ENCODE measurements around the gene PLXNC1. TPM values are rescaled to one million over a fixed set of nuclear protein-coding genes. Genes with fewer than 3 reads are reported as not detected.

The PLXNC1 gene
- total and polyA plus RNA-seq, 8 donors = 0.40 to 16.5 (median 2.6) TPM

DNA sequence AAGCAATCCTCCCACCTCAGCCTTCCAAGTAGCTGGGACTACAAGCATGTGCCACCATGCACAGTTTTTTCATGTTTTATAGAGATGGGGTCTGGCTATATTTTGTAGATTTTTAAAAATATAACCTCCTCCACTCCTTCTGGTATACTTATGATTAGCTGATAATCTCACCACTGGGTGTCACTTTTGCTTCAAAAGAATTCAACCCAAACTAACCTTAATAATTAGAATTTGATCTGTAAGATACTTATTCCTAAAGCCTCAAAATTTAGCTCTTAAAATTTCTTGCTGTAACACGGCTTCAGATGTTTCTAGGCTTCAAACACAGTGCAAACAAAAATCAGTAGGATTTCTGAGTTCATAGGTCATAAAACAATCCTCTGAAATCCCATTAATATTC is 181.0 kb downstream of the PLXNC1 start:
- 83 to 96% (median 87%) methylated on average over 1 of the region's 1 CpG for WGBS, 5 donors
- Histone ChIP-seq H3K36me3 (peaks cover 0 to 35% (median 25%) of the 10 kb centered on the region in 4 donors), H3K27me3 (no peaks in the 10 kb centered on the region), H3K4me3 (no peak overlapping the region), H3K4me1 (no peaks in the 10 kb centered on the region), H3K27ac (no peak overlapping the region), H3K9me3 (no peaks in the 10 kb centered on the region)
- intact Hi-C loops (cut with DNase I; ENCODE audit: low total_unique reads) = no loop called here
- TF ChIP-seq POLR2AphosphoS5 (IDR thresholded peaks at IDR 0.05) = no peak
- TF ChIP-seq, protein P1, sequence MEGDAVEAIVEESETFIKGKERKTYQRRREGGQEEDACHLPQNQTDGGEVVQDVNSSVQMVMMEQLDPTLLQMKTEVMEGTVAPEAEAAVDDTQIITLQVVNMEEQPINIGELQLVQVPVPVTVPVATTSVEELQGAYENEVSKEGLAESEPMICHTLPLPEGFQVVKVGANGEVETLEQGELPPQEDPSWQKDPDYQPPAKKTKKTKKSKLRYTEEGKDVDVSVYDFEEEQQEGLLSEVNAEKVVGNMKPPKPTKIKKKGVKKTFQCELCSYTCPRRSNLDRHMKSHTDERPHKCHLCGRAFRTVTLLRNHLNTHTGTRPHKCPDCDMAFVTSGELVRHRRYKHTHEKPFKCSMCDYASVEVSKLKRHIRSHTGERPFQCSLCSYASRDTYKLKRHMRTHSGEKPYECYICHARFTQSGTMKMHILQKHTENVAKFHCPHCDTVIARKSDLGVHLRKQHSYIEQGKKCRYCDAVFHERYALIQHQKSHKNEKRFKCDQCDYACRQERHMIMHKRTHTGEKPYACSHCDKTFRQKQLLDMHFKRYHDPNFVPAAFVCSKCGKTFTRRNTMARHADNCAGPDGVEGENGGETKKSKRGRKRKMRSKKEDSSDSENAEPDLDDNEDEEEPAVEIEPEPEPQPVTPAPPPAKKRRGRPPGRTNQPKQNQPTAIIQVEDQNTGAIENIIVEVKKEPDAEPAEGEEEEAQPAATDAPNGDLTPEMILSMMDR (IDR thresholded peaks at IDR 0.05) = no peak
- TF ChIP-seq POLR2A (IDR thresholded peaks at IDR 0.05) = no peak
- no peak for TF ChIP-seq EP300 (IDR thresholded peaks at IDR 0.05)
- no peak for DNase-seq

DNA sequence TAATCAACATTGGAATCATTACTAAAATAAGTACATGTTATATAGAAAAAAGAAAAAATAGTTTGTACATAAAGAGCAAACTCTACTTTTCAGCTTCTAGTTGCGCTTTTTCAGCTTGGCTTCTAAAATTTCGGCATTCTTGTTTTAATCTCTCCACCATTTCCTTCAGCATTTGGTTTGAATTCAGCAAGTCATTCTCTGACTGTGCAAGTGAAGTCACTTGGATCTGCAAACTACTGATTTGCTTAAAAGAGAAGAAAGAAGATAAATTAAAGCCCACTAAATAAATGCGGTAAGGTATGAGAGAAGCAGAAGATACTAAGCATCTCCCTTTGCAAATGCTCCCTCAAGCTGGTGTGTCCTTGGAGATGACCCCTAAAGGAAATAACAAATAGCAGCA is 185.0 kb downstream of the PLXNC1 start:
- no peak for TF ChIP-seq POLR2AphosphoS5 (IDR thresholded peaks at IDR 0.05)
- no peak for TF ChIP-seq EP300 (IDR thresholded peaks at IDR 0.05)
- no peak for TF ChIP-seq POLR2A (IDR thresholded peaks at IDR 0.05)
- TF ChIP-seq, protein P1 (IDR thresholded peaks at IDR 0.05) = no peak
- 89 to 97% (median 93%) methylated on average over 3 of the region's 3 CpGs for WGBS, 5 donors
- H3K9me3 ChIP-seq = no peaks in the 10 kb centered on the region
- intact Hi-C loops (cut with DNase I; ENCODE audit: low total_unique reads) = no loop called here
- H3K4me1 ChIP-seq = no peaks in the 10 kb centered on the region
- H3K27ac ChIP-seq = no peak overlapping the region
- H3K36me3 ChIP-seq = peaks cover 0 to 14% (median 11%) of the 10 kb centered on the region in 4 donors
- H3K4me3 ChIP-seq = no peak overlapping the region
- H3K27me3 ChIP-seq = no peaks in the 10 kb centered on the region
- DNase-seq = no peak

DNA sequence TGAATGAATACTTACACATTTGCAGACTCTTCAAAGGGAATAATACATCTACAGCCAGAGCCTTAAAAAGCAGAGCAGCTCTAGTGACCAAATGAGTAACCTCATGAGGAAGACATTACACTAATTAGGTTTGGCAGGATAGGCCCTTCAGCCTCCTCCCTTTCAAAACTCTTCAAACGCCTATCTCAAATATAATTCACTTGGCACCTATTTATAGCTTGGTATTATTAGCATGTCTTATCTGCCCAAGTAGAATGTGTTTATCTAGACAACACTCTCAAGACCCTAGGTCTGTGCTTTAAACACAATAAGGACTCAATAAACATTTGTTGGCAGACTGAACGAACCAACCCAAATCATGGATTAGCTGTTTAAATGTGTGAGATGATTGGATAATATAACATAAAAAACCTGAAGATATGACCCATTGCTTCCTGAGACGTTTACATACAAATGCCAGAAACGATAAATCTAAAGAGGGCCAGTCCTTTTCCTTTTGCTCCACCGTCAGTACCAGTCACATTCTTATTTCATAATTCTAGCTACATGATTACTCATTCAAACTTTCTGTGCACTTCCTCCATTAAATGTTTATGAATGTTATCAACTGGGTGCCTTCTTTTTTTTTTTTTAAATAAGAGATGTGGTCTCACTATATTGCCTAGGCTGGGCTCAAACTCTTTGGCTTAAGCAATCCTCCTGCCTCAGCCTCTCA is 188.0 kb downstream of the PLXNC1 start:
- no peak overlapping the region for H3K27ac ChIP-seq
- H3K4me1 ChIP-seq = no peaks in the 10 kb centered on the region
- H3K27me3 ChIP-seq = no peaks in the 10 kb centered on the region
- H3K9me3 ChIP-seq = no peaks in the 10 kb centered on the region
- 53 to 67% (median 58%) methylated on average over 5 of the region's 5 CpGs for WGBS, 5 donors
- TF ChIP-seq EP300 (IDR thresholded peaks at IDR 0.05) (no peak), POLR2A (IDR thresholded peaks at IDR 0.05) (no peak), POLR2AphosphoS5 (IDR thresholded peaks at IDR 0.05) (no peak)
- TF ChIP-seq, protein P1 (IDR thresholded peaks at IDR 0.05) = no peak
- H3K4me3 ChIP-seq = no peak overlapping the region
- peaks cover 0 to 5% (median 3%) of the 10 kb centered on the region in 4 donors for H3K36me3 ChIP-seq
- no peak for DNase-seq
- intact Hi-C loops (cut with DNase I; ENCODE audit: low total_unique reads) = no loop called here

DNA sequence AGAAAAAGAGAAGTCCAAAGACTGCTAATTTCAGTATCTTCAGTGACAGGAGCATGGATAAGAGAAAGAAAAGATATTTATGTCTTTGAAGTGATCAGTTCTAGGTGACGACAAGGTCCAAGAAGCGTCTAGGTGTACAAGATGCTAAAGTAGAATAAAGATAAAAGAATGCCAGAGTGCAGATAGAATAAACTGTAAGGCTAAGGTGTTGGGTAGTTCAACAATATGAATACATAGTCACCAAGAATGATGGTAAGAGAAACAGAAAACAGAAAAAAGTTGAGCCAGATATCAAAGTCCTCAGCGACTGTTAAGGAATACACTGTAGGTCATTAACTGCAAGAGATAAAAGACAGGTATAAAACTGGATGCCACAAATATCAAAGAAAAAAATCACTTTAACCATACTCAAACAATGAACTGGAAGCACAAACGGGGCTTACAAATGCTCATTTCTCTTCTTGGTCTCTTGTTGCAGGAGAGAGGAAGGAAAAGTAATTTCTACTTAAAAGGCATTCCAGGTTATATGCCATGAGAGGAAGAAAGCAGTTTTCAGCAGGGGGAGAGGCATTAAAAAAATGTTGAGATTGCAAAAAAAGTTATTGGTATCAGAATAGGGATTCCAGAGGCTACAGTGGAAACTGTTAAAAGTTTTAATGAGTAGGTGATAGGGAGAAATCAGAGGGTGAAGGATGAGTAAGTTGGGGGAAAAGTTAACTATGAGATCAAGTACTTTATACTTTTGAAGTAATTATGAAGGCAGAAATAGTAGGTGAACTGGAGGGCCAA is 189.8 kb downstream of the PLXNC1 start:
- Histone ChIP-seq H3K27me3 (no peaks in the 10 kb centered on the region), H3K9me3 (no peaks in the 10 kb centered on the region), H3K4me1 (no peaks in the 10 kb centered on the region), H3K27ac (no peak overlapping the region), H3K36me3 (no peaks in the 10 kb centered on the region), H3K4me3 (no peak overlapping the region)
- intact Hi-C loops (cut with DNase I; ENCODE audit: low total_unique reads) = no loop called here
- DNase-seq = no peak
- TF ChIP-seq, protein P1 (IDR thresholded peaks at IDR 0.05) = no peak
- no peak for TF ChIP-seq POLR2A (IDR thresholded peaks at IDR 0.05)
- no peak for TF ChIP-seq POLR2AphosphoS5 (IDR thresholded peaks at IDR 0.05)
- TF ChIP-seq EP300 (IDR thresholded peaks at IDR 0.05) = no peak
- 84 to 95% (median 94%) methylated on average over 4 of the region's 4 CpGs for WGBS, 5 donors
